ENCODE results near the gene GLOD5.

GLOD5 gene

GRCh38 chrX:48790477-48790876 lies 28.9 kb downstream of the GLOD5 start:
- no peak overlapping the region for H3K27ac ChIP-seq
- TF ChIP-seq, protein P1, sequence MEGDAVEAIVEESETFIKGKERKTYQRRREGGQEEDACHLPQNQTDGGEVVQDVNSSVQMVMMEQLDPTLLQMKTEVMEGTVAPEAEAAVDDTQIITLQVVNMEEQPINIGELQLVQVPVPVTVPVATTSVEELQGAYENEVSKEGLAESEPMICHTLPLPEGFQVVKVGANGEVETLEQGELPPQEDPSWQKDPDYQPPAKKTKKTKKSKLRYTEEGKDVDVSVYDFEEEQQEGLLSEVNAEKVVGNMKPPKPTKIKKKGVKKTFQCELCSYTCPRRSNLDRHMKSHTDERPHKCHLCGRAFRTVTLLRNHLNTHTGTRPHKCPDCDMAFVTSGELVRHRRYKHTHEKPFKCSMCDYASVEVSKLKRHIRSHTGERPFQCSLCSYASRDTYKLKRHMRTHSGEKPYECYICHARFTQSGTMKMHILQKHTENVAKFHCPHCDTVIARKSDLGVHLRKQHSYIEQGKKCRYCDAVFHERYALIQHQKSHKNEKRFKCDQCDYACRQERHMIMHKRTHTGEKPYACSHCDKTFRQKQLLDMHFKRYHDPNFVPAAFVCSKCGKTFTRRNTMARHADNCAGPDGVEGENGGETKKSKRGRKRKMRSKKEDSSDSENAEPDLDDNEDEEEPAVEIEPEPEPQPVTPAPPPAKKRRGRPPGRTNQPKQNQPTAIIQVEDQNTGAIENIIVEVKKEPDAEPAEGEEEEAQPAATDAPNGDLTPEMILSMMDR (IDR thresholded peaks at IDR 0.05; ENCODE audit: low read depth, low read length, missing control alignments): no peak
- H3K4me3 ChIP-seq (ENCODE audit: low read depth, low read length): no peak overlapping the region
- in situ Hi-C loops (cut with HindIII; ENCODE audit: low pct_ligation_motif_present, low sequenced_read_pairs): no loop called here
- H3K27me3 ChIP-seq (replicated peaks): no peaks in the 10 kb centered on the region
- no peak for DNase-seq
- no peaks in the 10 kb centered on the region for H3K36me3 ChIP-seq (replicated peaks)

DNA sequence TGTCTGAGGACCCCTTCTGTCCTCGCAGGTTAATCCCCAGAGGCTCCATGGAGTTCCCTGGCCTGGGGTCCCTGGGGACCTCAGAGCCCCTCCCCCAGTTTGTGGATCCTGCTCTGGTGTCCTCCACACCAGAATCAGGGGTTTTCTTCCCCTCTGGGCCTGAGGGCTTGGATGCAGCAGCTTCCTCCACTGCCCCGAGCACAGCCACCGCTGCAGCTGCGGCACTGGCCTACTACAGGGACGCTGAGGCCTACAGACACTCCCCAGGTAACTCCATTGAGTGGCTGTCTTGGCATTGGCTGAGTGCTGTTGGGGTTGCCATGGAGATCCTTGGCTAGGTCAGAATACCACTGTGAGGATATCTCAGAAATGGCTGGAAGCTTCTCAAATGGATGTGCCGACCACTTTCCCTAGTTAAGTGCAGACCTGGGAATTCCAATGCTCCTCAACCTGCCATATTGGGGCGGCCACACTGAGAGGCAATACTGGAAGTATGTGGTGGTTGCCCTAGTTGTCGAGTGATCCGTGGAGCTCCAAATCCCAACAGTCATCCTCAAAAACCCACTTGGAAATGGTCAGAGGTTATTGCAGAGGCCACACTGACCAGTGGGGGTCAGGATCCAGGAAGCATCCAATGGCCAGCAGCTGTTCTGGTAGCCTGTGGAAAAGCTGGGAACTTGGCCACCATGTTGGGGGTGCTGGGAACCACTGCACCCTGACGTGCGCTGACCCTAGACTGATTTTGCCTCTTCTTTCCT lies 29.7 kb downstream of the GLOD5 start:
- TF ChIP-seq, protein P1 (IDR thresholded peaks at IDR 0.05; ENCODE audit: low read depth, low read length, missing control alignments): no peak
- H3K36me3 ChIP-seq (replicated peaks): no peaks in the 10 kb centered on the region
- in situ Hi-C loops (cut with HindIII; ENCODE audit: low pct_ligation_motif_present, low sequenced_read_pairs): no loop called here
- H3K27ac ChIP-seq: no peak overlapping the region
- H3K27me3 ChIP-seq (replicated peaks): no peaks in the 10 kb centered on the region
- no peak for DNase-seq
- H3K4me3 ChIP-seq (ENCODE audit: low read depth, low read length): no peak overlapping the region

GRCh38 chrX:48792219-48792618 lies 30.7 kb downstream of the GLOD5 start:
- in situ Hi-C loops (cut with HindIII; ENCODE audit: low pct_ligation_motif_present, low sequenced_read_pairs): no loop called here

GRCh38 chrX:48793935-48794334 lies 32.4 kb downstream of the GLOD5 start:
- in situ Hi-C loops (cut with HindIII; ENCODE audit: low pct_ligation_motif_present, low sequenced_read_pairs): no loop called here
- Histone ChIP-seq H3K4me3 (ENCODE audit: low read depth, low read length) (no peak overlapping the region), H3K36me3 (replicated peaks) (no peaks in the 10 kb centered on the region), H3K27ac (no peak overlapping the region), H3K27me3 (replicated peaks) (no peaks in the 10 kb centered on the region)
- no peak for DNase-seq
- TF ChIP-seq, protein P1 (IDR thresholded peaks at IDR 0.05; ENCODE audit: low read depth, low read length, missing control alignments): no peak

More at GRCh38 chrX:48792219-48792618, 30.7 kb downstream of the GLOD5 start:
- H3K36me3 ChIP-seq (replicated peaks): no peaks in the 10 kb centered on the region
- H3K27me3 ChIP-seq (replicated peaks): no peaks in the 10 kb centered on the region
- TF ChIP-seq, protein P1 (IDR thresholded peaks at IDR 0.05; ENCODE audit: low read depth, low read length, missing control alignments): no peak
- no peak for DNase-seq
- no peak overlapping the region for H3K27ac ChIP-seq
- H3K4me3 ChIP-seq (ENCODE audit: low read depth, low read length): no peak overlapping the region

- Histone ChIP-seq H3K4me3 (ENCODE audit: low read depth, low read length) (no peak overlapping the region), H3K27me3 (replicated peaks) (no peaks in the 10 kb centered on the region), H3K27ac (no peak overlapping the region), H3K36me3 (replicated peaks) (no peaks in the 10 kb centered on the region)
- in situ Hi-C loops (cut with HindIII; ENCODE audit: low pct_ligation_motif_present, low sequenced_read_pairs): no loop called here
- no peak for DNase-seq
- TF ChIP-seq, protein P1 (IDR thresholded peaks at IDR 0.05; ENCODE audit: low read depth, low read length, missing control alignments): no peak
Measured at GRCh38 chrX:48794340-48794910, 32.9 kb downstream of the GLOD5 start.

Data from brain microvascular endothelial cell (primary cell).